Panc1 (cell line): ENCODE measurements around the gene FAM13C. TPM values are rescaled to one million over a fixed set of nuclear protein-coding genes. Genes with fewer than 3 reads are reported as not detected.

Experiments used
- ATAC-seq: fragments of 200-7000 bp; cut with Tn5 transposase; 2 replicates; pipeline ENCODE4 v1.9.1; 2020; ENCODE audit warnings: mild to moderate bottlenecking, moderate library complexity
- BruUV-seq: library from RNA; stranded (reverse); fragments of 400-500 nt; replicated peaks from 2 replicates; lab custom pipeline; 2021; lab: Mats Ljungman, UMichigan
- CTCF ChIA-PET: fragments of 300-600 bp; sonication (Branson Sonifier 250); formaldehyde crosslinking; loops from one replicate; lab custom pipeline; 2022; ENCODE audit warnings: antibody characterized with exemption; lab: Charles Lee
- POLR2A ChIA-PET: fragments of 300-600 bp; sonication (Branson Sonifier 250); formaldehyde crosslinking; loops from one replicate; lab custom pipeline; 2022; ENCODE audit warnings: antibody characterized with exemption; lab: Charles Lee
- DNase-seq: peaks from one replicate; pipeline ENCODE4 v3.0.0-alpha.2; 2010; ENCODE audit warnings: low read depth, low spot score
- H3K27ac ChIP-seq: 2 replicates; pipeline ENCODE4 v1.5.1; 2011; ENCODE audit warnings: mild to moderate bottlenecking, low read length, inconsistent platforms
- H3K27me3 ChIP-seq: fragments of 200-500 bp; sonication (Bioruptor generic); 2 replicates; pipeline ENCODE4 v1.6.0; 2014; ENCODE audit warnings: low read length, inconsistent platforms; ENCODE audit not compliant: control insufficient read depth, insufficient read depth
- H3K36me3 ChIP-seq: fragments of 200-500 bp; sonication (Bioruptor generic); 2 replicates; pipeline ENCODE4 v1.5.1; 2014; ENCODE audit warnings: inconsistent platforms, mild to moderate bottlenecking, low read length, moderate library complexity; ENCODE audit not compliant: control insufficient read depth, insufficient read depth
- H3K4me1 ChIP-seq: 2 replicates; pipeline ENCODE4 v1.5.1; 2011; ENCODE audit warnings: inconsistent platforms, mild to moderate bottlenecking, low read length, moderate library complexity; ENCODE audit not compliant: control insufficient read depth, insufficient read depth
- H3K4me3 ChIP-seq, 2 experiments: 2 replicates each; pipeline ENCODE4 v1.5.1; 2011 to 2012; ENCODE audit warnings: low read depth in 2 of 2, low read length in 2 of 2, mild to moderate bottlenecking in 2 of 2, inconsistent platforms in 1 of 2, moderate library complexity in 1 of 2
- H3K9me3 ChIP-seq: fragments of 200-500 bp; sonication (Bioruptor generic); 2 replicates; pipeline ENCODE4 v1.5.1; 2014; ENCODE audit warnings: low read depth, mild to moderate bottlenecking, inconsistent platforms, low read length, moderate library complexity; ENCODE audit not compliant: control insufficient read depth, insufficient read depth
- POLR2AphosphoS5 ChIP-seq: IDR thresholded peaks from 2 replicates; pipeline ENCODE4 v1.6.1; 2012; ENCODE audit warnings: mild to moderate bottlenecking, low read depth, low read length, moderate library complexity
- SIN3A ChIP-seq: IDR thresholded peaks from 2 replicates; pipeline ENCODE4 v1.6.1; 2012; ENCODE audit warnings: low read depth, mild to moderate bottlenecking, low read length, moderate library complexity, borderline replicate concordance; ENCODE audit not compliant: insufficient read depth
- TCF7L2 ChIP-seq: IDR thresholded peaks from 2 replicates; pipeline ENCODE4 v1.6.1; 2011; ENCODE audit warnings: mild to moderate bottlenecking, low read depth, low read length, inconsistent platforms
- in situ Hi-C: cut with HindIII; loops from 2 replicates; pipeline ENCODE4 v1.10.0; 2016; ENCODE audit warnings: low sequenced_read_pairs, low pct_unique_long_range_greater_than_20kb
- intact Hi-C: fragments of 100-400 bp; cut with micrococcal nuclease; formaldehyde crosslinking; loops from one replicate; pipeline ENCODE4 v1.10.0; 2022; ENCODE audit not compliant: unreplicated experiment
- total RNA-seq: library from RNA; stranded (reverse); gene quantifications from one replicate; pipeline ENCODE4 v1.2.1, GENCODE V29; 2021; ENCODE audit not compliant: unreplicated experiment
- TF ChIP-seq, protein P1 (sequence below): fragments of 450-650 bp; IDR thresholded peaks from 2 replicates; pipeline ENCODE4 v1.5.1; 2017; ENCODE audit warnings: mild to moderate bottlenecking
- TF ChIP-seq, protein P2 (sequence below), 2 experiments: IDR thresholded peaks; 2 replicates each; pipeline ENCODE4 v1.6.1; 2011 to 2012; ENCODE audit warnings: low read depth in 2 of 2, control low read depth in 1 of 2, low read length in 1 of 2, mild to moderate bottlenecking in 1 of 2, moderate library complexity in 1 of 2; ENCODE audit not compliant: insufficient read depth in 1 of 2

FAM13C gene
- total RNA-seq, 1 experiment from 2014 or later = not detected

DNA sequence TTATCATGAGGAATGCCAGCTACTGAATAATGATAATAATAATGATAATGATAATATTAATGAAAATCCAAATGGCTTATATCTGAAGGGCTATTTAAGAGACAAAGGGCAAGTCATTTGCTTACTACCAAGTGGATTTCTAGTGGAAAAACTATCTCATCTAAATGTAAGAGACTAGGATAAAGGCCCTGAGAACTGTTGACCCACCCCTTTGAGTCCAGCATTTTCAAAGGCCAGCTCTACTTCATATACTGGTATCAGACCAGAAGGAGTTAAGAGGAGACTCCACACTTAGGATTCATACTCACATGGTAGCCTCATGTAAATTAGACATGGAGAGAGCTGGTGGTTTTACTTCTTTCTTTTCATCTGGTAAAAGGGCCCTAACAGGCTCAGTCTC lies 109.9 kb downstream of the FAM13C start:
- no peak for ATAC-seq
- Histone ChIP-seq H3K9me3 (no peaks in the 10 kb centered on the region), H3K27ac (no peak overlapping the region), H3K4me3 (no peak overlapping the region), H3K36me3 (no peaks in the 10 kb centered on the region), H3K4me1 (no peaks in the 10 kb centered on the region), H3K27me3 (no peaks in the 10 kb centered on the region)
- intact Hi-C loops = no loop called here
- DNase-seq = no peak
- CTCF ChIA-PET = no interaction called here
- in situ Hi-C loops = no loop called here
- no TSS peak for BruUV-seq
- TF ChIP-seq SIN3A (no peak), TCF7L2 (no peak), POLR2AphosphoS5 (no peak)
- TF ChIP-seq, protein P1, sequence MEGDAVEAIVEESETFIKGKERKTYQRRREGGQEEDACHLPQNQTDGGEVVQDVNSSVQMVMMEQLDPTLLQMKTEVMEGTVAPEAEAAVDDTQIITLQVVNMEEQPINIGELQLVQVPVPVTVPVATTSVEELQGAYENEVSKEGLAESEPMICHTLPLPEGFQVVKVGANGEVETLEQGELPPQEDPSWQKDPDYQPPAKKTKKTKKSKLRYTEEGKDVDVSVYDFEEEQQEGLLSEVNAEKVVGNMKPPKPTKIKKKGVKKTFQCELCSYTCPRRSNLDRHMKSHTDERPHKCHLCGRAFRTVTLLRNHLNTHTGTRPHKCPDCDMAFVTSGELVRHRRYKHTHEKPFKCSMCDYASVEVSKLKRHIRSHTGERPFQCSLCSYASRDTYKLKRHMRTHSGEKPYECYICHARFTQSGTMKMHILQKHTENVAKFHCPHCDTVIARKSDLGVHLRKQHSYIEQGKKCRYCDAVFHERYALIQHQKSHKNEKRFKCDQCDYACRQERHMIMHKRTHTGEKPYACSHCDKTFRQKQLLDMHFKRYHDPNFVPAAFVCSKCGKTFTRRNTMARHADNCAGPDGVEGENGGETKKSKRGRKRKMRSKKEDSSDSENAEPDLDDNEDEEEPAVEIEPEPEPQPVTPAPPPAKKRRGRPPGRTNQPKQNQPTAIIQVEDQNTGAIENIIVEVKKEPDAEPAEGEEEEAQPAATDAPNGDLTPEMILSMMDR = no peak
- TF ChIP-seq, protein P2, sequence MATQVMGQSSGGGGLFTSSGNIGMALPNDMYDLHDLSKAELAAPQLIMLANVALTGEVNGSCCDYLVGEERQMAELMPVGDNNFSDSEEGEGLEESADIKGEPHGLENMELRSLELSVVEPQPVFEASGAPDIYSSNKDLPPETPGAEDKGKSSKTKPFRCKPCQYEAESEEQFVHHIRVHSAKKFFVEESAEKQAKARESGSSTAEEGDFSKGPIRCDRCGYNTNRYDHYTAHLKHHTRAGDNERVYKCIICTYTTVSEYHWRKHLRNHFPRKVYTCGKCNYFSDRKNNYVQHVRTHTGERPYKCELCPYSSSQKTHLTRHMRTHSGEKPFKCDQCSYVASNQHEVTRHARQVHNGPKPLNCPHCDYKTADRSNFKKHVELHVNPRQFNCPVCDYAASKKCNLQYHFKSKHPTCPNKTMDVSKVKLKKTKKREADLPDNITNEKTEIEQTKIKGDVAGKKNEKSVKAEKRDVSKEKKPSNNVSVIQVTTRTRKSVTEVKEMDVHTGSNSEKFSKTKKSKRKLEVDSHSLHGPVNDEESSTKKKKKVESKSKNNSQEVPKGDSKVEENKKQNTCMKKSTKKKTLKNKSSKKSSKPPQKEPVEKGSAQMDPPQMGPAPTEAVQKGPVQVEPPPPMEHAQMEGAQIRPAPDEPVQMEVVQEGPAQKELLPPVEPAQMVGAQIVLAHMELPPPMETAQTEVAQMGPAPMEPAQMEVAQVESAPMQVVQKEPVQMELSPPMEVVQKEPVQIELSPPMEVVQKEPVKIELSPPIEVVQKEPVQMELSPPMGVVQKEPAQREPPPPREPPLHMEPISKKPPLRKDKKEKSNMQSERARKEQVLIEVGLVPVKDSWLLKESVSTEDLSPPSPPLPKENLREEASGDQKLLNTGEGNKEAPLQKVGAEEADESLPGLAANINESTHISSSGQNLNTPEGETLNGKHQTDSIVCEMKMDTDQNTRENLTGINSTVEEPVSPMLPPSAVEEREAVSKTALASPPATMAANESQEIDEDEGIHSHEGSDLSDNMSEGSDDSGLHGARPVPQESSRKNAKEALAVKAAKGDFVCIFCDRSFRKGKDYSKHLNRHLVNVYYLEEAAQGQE (IDR thresholded peaks at IDR 0.05; ENCODE audit: insufficient read depth in 1 of 2, low read depth in 2 of 2, low read length in 1 of 2) = no peak
- POLR2A ChIA-PET = no interaction called here

DNA sequence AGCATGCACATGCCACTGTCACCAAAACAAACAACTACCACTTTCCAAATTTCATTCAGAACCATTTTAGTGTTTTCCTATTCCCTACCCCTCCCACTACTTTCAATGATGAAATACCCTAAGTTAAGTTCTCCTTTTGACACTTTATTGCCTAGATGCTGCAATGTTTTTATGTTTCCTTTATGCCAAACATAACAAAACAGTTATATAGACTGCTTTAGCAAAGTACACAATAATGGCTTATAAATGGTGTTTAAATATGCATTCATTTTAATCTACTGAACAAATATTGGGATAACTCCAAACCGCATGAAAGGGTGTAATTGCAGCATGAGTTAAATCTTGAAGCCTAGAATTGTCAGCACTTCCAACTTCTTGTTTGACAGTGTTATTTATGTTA lies 116.7 kb downstream of the FAM13C start:
- DNase-seq (no peak), ATAC-seq (no peak)
- TF ChIP-seq, protein P1 = no peak
- TF ChIP-seq TCF7L2 = no peak
- no peak for TF ChIP-seq SIN3A
- TF ChIP-seq POLR2AphosphoS5 = no peak
- TF ChIP-seq, protein P2 (IDR thresholded peaks at IDR 0.05; ENCODE audit: insufficient read depth in 1 of 2, low read depth in 2 of 2, low read length in 1 of 2) = no peak
- POLR2A ChIA-PET = no interaction called here
- no peaks in the 10 kb centered on the region for H3K27me3 ChIP-seq
- no TSS peak for BruUV-seq
- no peaks in the 10 kb centered on the region for H3K4me1 ChIP-seq
- H3K27ac ChIP-seq = no peak overlapping the region
- no peak overlapping the region for H3K4me3 ChIP-seq
- H3K36me3 ChIP-seq = no peaks in the 10 kb centered on the region
- CTCF ChIA-PET = no interaction called here
- intact Hi-C loops = loop anchor here (10.0 kb wide), 1 partner anchor 779 kb away; no protein-coding TSS in a partner anchor
- no peaks in the 10 kb centered on the region for H3K9me3 ChIP-seq
- in situ Hi-C loops = no loop called here
